ENCODE data around the gene MYO3B. TPM values are rescaled to one million over a fixed set of nuclear protein-coding genes. Genes with fewer than 3 reads are reported as not detected.

Gene MYO3B
- polyA plus RNA-seq, 2 of the 4 experiments (the other 2 are of a cell fraction), result 0.01 TPM; not detected in 1

GRCh38 chr2:170214309-170214948, 36.5 kb downstream of the MYO3B start:
- Histone ChIP-seq H3K4me3 (no peak overlapping the region), H3K4me1 (no peaks in the 10 kb centered on the region), H3K27ac (no peak overlapping the region), H3K9me3 (no peaks in the 10 kb centered on the region), H3K4me2 (no peak overlapping the region)
- CTCF ChIA-PET, result interaction anchor here (0.7 kb wide), 1 partner anchor 57 kb away, joined by 3 read pairs; no protein-coding TSS in a partner anchor
- ATAC-seq, result no peak
- no peak for FAIRE-seq
- POLR2A ChIA-PET, result no interaction called here
- 60% methylated on average over 7 of the region's 7 CpGs for WGBS (ENCODE audit: missing lambda C conversion rate)
- TF ChIP-seq RCOR1 (IDR thresholded peaks at IDR 0.05; ENCODE audit: low read depth, low read length) (no peak), KDM1A (IDR thresholded peaks at IDR 0.05; ENCODE audit: low read depth) (no peak), CEBPB (IDR thresholded peaks at IDR 0.05) (no peak), EP300 (IDR thresholded peaks at IDR 0.05) (no peak), JUNB (IDR thresholded peaks at IDR 0.05) (no peak), FOXS1 (CRISPR knock-in tag; IDR thresholded peaks at IDR 0.05) (no peak), RAD21 (conservative IDR thresholded peaks at IDR 0.05 in 1 of 2, IDR thresholded peaks at IDR 0.05 in 1 of 2) (no peak), CTCF (IDR thresholded peaks at IDR 0.05) (no peak), ATOH8 (CRISPR knock-in tag; IDR thresholded peaks at IDR 0.05; ENCODE audit: low read depth) (no peak), HOXA7 (CRISPR knock-in tag; IDR thresholded peaks at IDR 0.05) (no peak), MYC (IDR thresholded peaks at IDR 0.05; ENCODE audit: borderline replicate concordance, low read length) (no peak), FOSB (CRISPR knock-in tag; IDR thresholded peaks at IDR 0.05) (no peak), PHF8 (IDR thresholded peaks at IDR 0.05; ENCODE audit: borderline replicate concordance, low read depth) (no peak), BHLHE40 (IDR thresholded peaks at IDR 0.05; ENCODE audit: low read depth, low read length) (no peak)
- no peak for DNase-seq (ENCODE audit: low read depth in 1 of 2, low spot score in 1 of 2)

GRCh38 chr2:170215021-170215420, 37.1 kb downstream of the MYO3B start:
- Histone ChIP-seq H3K9me3 (no peaks in the 10 kb centered on the region), H3K4me3 (no peak overlapping the region), H3K27ac (no peak overlapping the region), H3K4me1 (no peaks in the 10 kb centered on the region), H3K4me2 (no peak overlapping the region)
- ChIA-PET POLR2A (no interaction called here), CTCF (interaction anchor here (0.7 kb wide), 1 partner anchor 58 kb away, joined by 3 read pairs; no protein-coding TSS in a partner anchor)
- DNase-seq (ENCODE audit: low read depth in 1 of 2, low spot score in 1 of 2), result no peak
- TF ChIP-seq USF2 (IDR thresholded peaks at IDR 0.05), result no peak
- no peak for TF ChIP-seq HOXB13 (CRISPR knock-in tag; IDR thresholded peaks at IDR 0.05; ENCODE audit: low read depth)
- no peak for TF ChIP-seq POLR2AphosphoS2 (conservative IDR thresholded peaks at IDR 0.05; ENCODE audit: low read length)
- TF ChIP-seq FOSB (CRISPR knock-in tag; IDR thresholded peaks at IDR 0.05), result no peak
- TF ChIP-seq MYC (IDR thresholded peaks at IDR 0.05; ENCODE audit: borderline replicate concordance, low read length), result no peak
- TF ChIP-seq EHMT2 (IDR thresholded peaks at IDR 0.05; ENCODE audit: low read depth), result no peak
- no peak for TF ChIP-seq MAZ (IDR thresholded peaks at IDR 0.05; ENCODE audit: borderline replicate concordance, low read depth, low read length)
- TF ChIP-seq ZC3H11A (IDR thresholded peaks at IDR 0.05), result no peak
- no peak for TF ChIP-seq CEBPB (IDR thresholded peaks at IDR 0.05)
- TF ChIP-seq BHLHE40 (IDR thresholded peaks at IDR 0.05; ENCODE audit: low read depth, low read length), result no peak
- TF ChIP-seq SMC3 (IDR thresholded peaks at IDR 0.05), result no peak
- TF ChIP-seq RCOR1 (IDR thresholded peaks at IDR 0.05; ENCODE audit: low read depth, low read length), result no peak
- TF ChIP-seq GATA3 (IDR thresholded peaks at IDR 0.05; ENCODE audit: borderline replicate concordance), result no peak
- TF ChIP-seq CHD2 (IDR thresholded peaks at IDR 0.05; ENCODE audit: low read length, partially characterized antibody), result no peak
- TF ChIP-seq NPAS2 (CRISPR knock-in tag; IDR thresholded peaks at IDR 0.05; ENCODE audit: borderline replicate concordance), result no peak
- TF ChIP-seq CBX8 (IDR thresholded peaks at IDR 0.05), result no peak
- TF ChIP-seq CBX2 (IDR thresholded peaks at IDR 0.05; ENCODE audit: borderline replicate concordance, low read depth), result no peak
- ATAC-seq, result no peak
- WGBS (ENCODE audit: missing lambda C conversion rate), result 28% methylated on average over 2 of the region's 2 CpGs
- FAIRE-seq, result no peak
